Colonic mucosa (tissue), 4 donors: ENCODE data around the gene ELAVL3. TPM values are rescaled to one million over a fixed set of nuclear protein-coding genes. Genes with fewer than 3 reads are reported as not detected.

Experiments used
- DNase-seq: peaks from one replicate; pipeline ENCODE4 v3.0.0-alpha.2; 2020
- H3K27ac ChIP-seq: fragments of 200-600 bp; one replicate; pipeline ENCODE4 v1.8.0; 2021
- H3K27me3 ChIP-seq: fragments of 200-600 bp; one replicate; pipeline ENCODE4 v1.8.0; 2021
- H3K36me3 ChIP-seq: fragments of 200-600 bp; one replicate; pipeline ENCODE4 v1.8.0; 2021
- H3K4me1 ChIP-seq: fragments of 200-600 bp; one replicate; pipeline ENCODE4 v1.8.0; 2021; ENCODE audit warnings: mild to moderate bottlenecking
- H3K4me3 ChIP-seq: fragments of 200-600 bp; one replicate; pipeline ENCODE4 v1.8.0; 2021
- H3K9ac ChIP-seq, 2 donors: one replicate each; pipeline ENCODE4 v1.7.0; 2013; ENCODE audit warnings: control low read depth in 2 of 2, low read depth in 2 of 2, low read length in 2 of 2
- H3K9me3 ChIP-seq: fragments of 200-600 bp; one replicate; pipeline ENCODE4 v1.8.0; 2021
- CTCF ChIP-seq: fragments of 200-600 bp; IDR thresholded peaks from one replicate; pipeline ENCODE4 v1.8.0; 2022; ENCODE audit warnings: antibody characterized with exemption, mild to moderate bottlenecking
- intact Hi-C: fragments of 100-400 bp; cut with DNase I; formaldehyde crosslinking; loops from one replicate; pipeline ENCODE4 v1.14.1; 2022
- total RNA-seq, 2 donors: library from RNA; stranded (reverse); fragmentation: NEBNext Ultra II Directional in 1 of 2; extraction: Animal tissue kit (Norgen Biotek cat#: 25700) in 1 of 2; gene quantifications; one replicate each; pipeline ENCODE4 v1.2.1, GENCODE V29; 2021
- donor health status: healthy.
- donor health status: DM: no; HTN: no; CAD: no.
- donor health status: DM: no; HTN: no; CAD: no.

ELAVL3 gene
- total RNA-seq, 2 donors from 2014 or later = 0.25 to 0.50 TPM

GRCh38 chr19:11485245-11485837 is 4.5 kb upstream of the ELAVL3 start:
- Histone ChIP-seq H3K4me3 (no peak overlapping the region), H3K9ac (no peak overlapping the region), H3K27ac (no peak overlapping the region), H3K36me3 (no peaks in the 10 kb centered on the region), H3K9me3 (no peaks in the 10 kb centered on the region), H3K4me1 (peaks cover 11% of the 10 kb centered on the region), H3K27me3 (peaks cover 27% of the 10 kb centered on the region)
- intact Hi-C loops = no loop called here
- DNase-seq = no peak
- TF ChIP-seq CTCF = no peak

GRCh38 chr19:11483366-11484111 is 2.7 kb upstream of the ELAVL3 start:
- DNase-seq = no peak
- no peak for TF ChIP-seq CTCF
- H3K4me3 ChIP-seq = no peak overlapping the region
- H3K9me3 ChIP-seq = no peaks in the 10 kb centered on the region
- intact Hi-C loops = no loop called here
- H3K4me1 ChIP-seq = peaks cover 15% of the 10 kb centered on the region
- no peak overlapping the region for H3K27ac ChIP-seq
- no peaks in the 10 kb centered on the region for H3K36me3 ChIP-seq
- no peak overlapping the region for H3K9ac ChIP-seq
- peaks cover 39% of the 10 kb centered on the region for H3K27me3 ChIP-seq

GRCh38 chr19:11482384-11483050 is 1.7 kb upstream of the ELAVL3 start:
- intact Hi-C loops = no loop called here
- peak overlapping the region; percentile 22 for H3K4me3 ChIP-seq
- H3K36me3 ChIP-seq = no peaks in the 10 kb centered on the region
- DNase-seq = peak; percentile 81
- no peaks in the 10 kb centered on the region for H3K9me3 ChIP-seq
- H3K9ac ChIP-seq = no peak overlapping the region
- peaks cover 15% of the 10 kb centered on the region for H3K4me1 ChIP-seq
- H3K27me3 ChIP-seq = peaks cover 39% of the 10 kb centered on the region
- TF ChIP-seq CTCF = peak; percentile 96
- H3K27ac ChIP-seq = no peak overlapping the region

GRCh38 chr19:11481534-11482383 is 913 bp upstream of the ELAVL3 start:
- DNase-seq = peak; percentile 51
- TF ChIP-seq CTCF = no peak
- intact Hi-C loops = no loop called here
- peaks cover 39% of the 10 kb centered on the region for H3K27me3 ChIP-seq
- no peak overlapping the region for H3K27ac ChIP-seq
- H3K36me3 ChIP-seq = no peaks in the 10 kb centered on the region
- H3K9ac ChIP-seq = no peak overlapping the region
- H3K4me1 ChIP-seq = peaks cover 15% of the 10 kb centered on the region
- H3K9me3 ChIP-seq = no peaks in the 10 kb centered on the region
- peak overlapping the region; percentile 22 for H3K4me3 ChIP-seq
